ENCODE data around the gene OPCML. TPM values are rescaled to one million over a fixed set of nuclear protein-coding genes. Genes with fewer than 3 reads are reported as not detected.

Gene OPCML
- total RNA-seq, 4 donors from 2014 or later = 0.06 to 0.83 (median 0.24) TPM

- 77% methylated on average over 6 of the region's 6 CpGs for WGBS
- intact Hi-C loops (cut with DNase I) = no loop called here
- Histone ChIP-seq H3K36me3 (no peaks in the 10 kb centered on the region), H3K27ac (replicated peaks in 1 of 4) (no peak overlapping the region), H3K4me1 (no peaks in the 10 kb centered on the region), H3K27me3 (no peaks in the 10 kb centered on the region), H3K4me3 (no peak overlapping the region), H3K9me3 (no peaks in the 10 kb centered on the region)
- peak; percentile 45 for DNase-seq (ENCODE audit: extremely low spot score)
- TF ChIP-seq POLR2A (IDR thresholded peaks at IDR 0.05; ENCODE audit: low read depth) = no peak
- no peak for TF ChIP-seq POLR2AphosphoS5 (IDR thresholded peaks at IDR 0.05)
- no peak for TF ChIP-seq CTCF (IDR thresholded peaks at IDR 0.05)
- no peak for TF ChIP-seq EP300 (IDR thresholded peaks at IDR 0.05)
Measured at GRCh38 chr11:132811649-132812048, 720.7 kb downstream of the OPCML start.

GRCh38 chr11:132809070-132809469 lies 723.2 kb downstream of the OPCML start:
- peak; percentile 66 for DNase-seq (ENCODE audit: extremely low spot score)

GRCh38 chr11:132804258-132804657 lies 728.0 kb downstream of the OPCML start:
- no peak for DNase-seq (ENCODE audit: extremely low spot score)
- Histone ChIP-seq H3K4me3 (no peak overlapping the region), H3K4me1 (no peaks in the 10 kb centered on the region), H3K9me3 (peaks cover 0 to 6% (median 0%) of the 10 kb centered on the region in 4 donors), H3K36me3 (no peaks in the 10 kb centered on the region), H3K27ac (replicated peaks in 1 of 4) (no peak overlapping the region), H3K27me3 (no peaks in the 10 kb centered on the region)
- TF ChIP-seq POLR2A (IDR thresholded peaks at IDR 0.05; ENCODE audit: low read depth) (no peak), CTCF (IDR thresholded peaks at IDR 0.05) (no peak), EP300 (IDR thresholded peaks at IDR 0.05) (no peak), POLR2AphosphoS5 (IDR thresholded peaks at IDR 0.05) (no peak)
- intact Hi-C loops (cut with DNase I) = no loop called here
- 85% methylated on average over 4 of the region's 4 CpGs for WGBS

More at GRCh38 chr11:132809070-132809469, 723.2 kb downstream of the OPCML start:
- no peaks in the 10 kb centered on the region for H3K36me3 ChIP-seq
- WGBS = 68% methylated on average over 6 of the region's 6 CpGs
- no peak overlapping the region for H3K4me3 ChIP-seq
- intact Hi-C loops (cut with DNase I) = no loop called here
- H3K9me3 ChIP-seq = no peaks in the 10 kb centered on the region
- no peak for TF ChIP-seq POLR2A (IDR thresholded peaks at IDR 0.05; ENCODE audit: low read depth)
- TF ChIP-seq EP300 (IDR thresholded peaks at IDR 0.05) = no peak
- no peak for TF ChIP-seq POLR2AphosphoS5 (IDR thresholded peaks at IDR 0.05)
- no peak for TF ChIP-seq CTCF (IDR thresholded peaks at IDR 0.05)
- H3K27me3 ChIP-seq = no peaks in the 10 kb centered on the region
- H3K27ac ChIP-seq (replicated peaks in 1 of 4) = no peak overlapping the region
- H3K4me1 ChIP-seq = no peaks in the 10 kb centered on the region

- Histone ChIP-seq H3K36me3 (no peaks in the 10 kb centered on the region), H3K4me3 (no peak overlapping the region), H3K27me3 (no peaks in the 10 kb centered on the region), H3K27ac (replicated peaks in 1 of 4) (no peak overlapping the region), H3K9me3 (peaks cover 0 to 9% (median 0%) of the 10 kb centered on the region in 4 donors), H3K4me1 (no peaks in the 10 kb centered on the region)
- DNase-seq (ENCODE audit: extremely low spot score) = no peak
- WGBS = 78% methylated on average over 2 of the region's 2 CpGs
- TF ChIP-seq CTCF (IDR thresholded peaks at IDR 0.05) (no peak), POLR2AphosphoS5 (IDR thresholded peaks at IDR 0.05) (no peak), POLR2A (IDR thresholded peaks at IDR 0.05; ENCODE audit: low read depth) (no peak), EP300 (IDR thresholded peaks at IDR 0.05) (no peak)
- intact Hi-C loops (cut with DNase I) = no loop called here
Measured at GRCh38 chr11:132803436-132803835, 728.9 kb downstream of the OPCML start.

- no peaks in the 10 kb centered on the region for H3K36me3 ChIP-seq
- peaks cover 0 to 9% (median 0%) of the 10 kb centered on the region in 4 donors for H3K9me3 ChIP-seq
- no peaks in the 10 kb centered on the region for H3K27me3 ChIP-seq
- H3K4me1 ChIP-seq = no peaks in the 10 kb centered on the region
- TF ChIP-seq POLR2A (IDR thresholded peaks at IDR 0.05; ENCODE audit: low read depth) = no peak
- TF ChIP-seq CTCF (IDR thresholded peaks at IDR 0.05) = no peak
- TF ChIP-seq POLR2AphosphoS5 (IDR thresholded peaks at IDR 0.05) = no peak
- no peak for TF ChIP-seq EP300 (IDR thresholded peaks at IDR 0.05)
- H3K4me3 ChIP-seq = no peak overlapping the region
- DNase-seq (ENCODE audit: extremely low spot score) = no peak
- intact Hi-C loops (cut with DNase I) = no loop called here
- no peak overlapping the region for H3K27ac ChIP-seq (replicated peaks in 1 of 4)
- WGBS = 77% methylated on average over 4 of the region's 4 CpGs
Measured at GRCh38 chr11:132802947-132803346, 729.4 kb downstream of the OPCML start.

Data from esophagus muscularis mucosa (tissue), 4 donors.